Liver (tissue), 3 donors: Measurements from ENCODE around the gene TMED1.

ENCODE experiments used
- EGR1 ChIP-seq, 2 donors: IDR thresholded peaks; 2 replicates each; pipeline ENCODE4 v1.6.1; 2016 to 2018; ENCODE audit warnings: antibody characterized with exemption in 2 of 2, low read depth in 2 of 2
- GABPA ChIP-seq, 2 donors: IDR thresholded peaks in 1 of 2; conservative IDR thresholded peaks in 1 of 2; 2 replicates each; pipeline ENCODE4 v1.6.1; 2016; ENCODE audit warnings: antibody characterized with exemption in 2 of 2, mild to moderate bottlenecking in 1 of 2, moderate library complexity in 1 of 2
- JUND ChIP-seq, 2 donors: IDR thresholded peaks; 2 replicates each; pipeline ENCODE4 v1.6.1; 2016; ENCODE audit warnings: antibody characterized with exemption in 2 of 2
- RAD21 ChIP-seq, 2 donors: IDR thresholded peaks; 2 replicates each; pipeline ENCODE4 v1.6.1; 2016; ENCODE audit warnings: antibody characterized with exemption in 2 of 2, mild to moderate bottlenecking in 2 of 2
- RXRA ChIP-seq, 2 donors: IDR thresholded peaks; 2 replicates each; pipeline ENCODE4 v1.6.1; 2017 to 2018; ENCODE audit warnings: antibody characterized with exemption in 2 of 2, mild to moderate bottlenecking in 1 of 2
- SP1 ChIP-seq: IDR thresholded peaks from 2 replicates; pipeline ENCODE4 v1.6.1; 2018; ENCODE audit warnings: antibody characterized with exemption, mild to moderate bottlenecking
- TAF1 ChIP-seq: conservative IDR thresholded peaks from 2 replicates; pipeline ENCODE4 v1.6.1; 2016; ENCODE audit warnings: antibody characterized with exemption, mild to moderate bottlenecking
- YY1 ChIP-seq: IDR thresholded peaks from 2 replicates; pipeline ENCODE4 v1.6.1; 2016; ENCODE audit warnings: antibody characterized with exemption, mild to moderate bottlenecking
- TF ChIP-seq, protein P1 (sequence below): fragments of 150-350 bp; IDR thresholded peaks from 2 replicates; pipeline ENCODE4 v1.5.1; 2017; ENCODE audit warnings: improper control_type of control experiment, low read depth, low read length; ENCODE audit not compliant: missing input control
- TF ChIP-seq, protein P2 (sequence below): IDR thresholded peaks from 2 replicates; pipeline ENCODE4 v1.6.1; 2016; ENCODE audit warnings: antibody characterized with exemption
- TF ChIP-seq, protein P3 (sequence below): IDR thresholded peaks from 2 replicates; pipeline ENCODE4 v1.6.1; 2016; ENCODE audit warnings: antibody characterized with exemption, mild to moderate bottlenecking
- TF ChIP-seq, protein P4 (sequence below): IDR thresholded peaks from 2 replicates; pipeline ENCODE4 v1.6.1; 2016; ENCODE audit warnings: antibody characterized with exemption
- TF ChIP-seq, protein P5 (sequence below): IDR thresholded peaks from 2 replicates; pipeline ENCODE4 v1.6.1; 2016; ENCODE audit warnings: antibody characterized with exemption
- donor health status: healthy.
- donor health status: healthy.

DNA sequence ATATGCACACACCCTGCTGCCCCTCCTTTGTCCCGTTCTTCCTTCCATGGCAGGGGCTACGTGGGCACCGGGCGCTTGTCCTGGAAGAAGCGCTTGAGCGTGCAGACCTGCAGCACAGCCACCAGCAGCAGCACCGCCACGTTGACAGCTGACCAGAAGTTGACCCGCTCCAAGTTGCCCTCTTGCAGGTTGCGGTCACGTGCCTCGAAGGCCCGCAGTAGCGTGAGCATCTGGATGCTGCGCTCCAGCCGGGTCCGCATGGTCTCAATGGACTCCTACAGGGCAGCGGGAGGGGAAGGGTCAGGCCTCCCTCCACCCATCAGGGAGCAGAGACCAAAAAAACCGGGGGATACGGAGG lies 3.1 kb downstream of the TMED1 start:
- TF ChIP-seq YY1 (no peak), RAD21 (IDR thresholded peaks at IDR 0.05) (no peak), JUND (IDR thresholded peaks at IDR 0.05) (no peak), TAF1 (no peak), EGR1 (IDR thresholded peaks at IDR 0.05; ENCODE audit: low read depth in 2 of 2) (no peak), GABPA (IDR thresholded peaks at IDR 0.05 in 1 of 2, conservative IDR thresholded peaks at IDR 0.05 in 1 of 2) (no peak), RXRA (IDR thresholded peaks at IDR 0.05) (no peak), SP1 (no peak)
- TF ChIP-seq, protein P1, sequence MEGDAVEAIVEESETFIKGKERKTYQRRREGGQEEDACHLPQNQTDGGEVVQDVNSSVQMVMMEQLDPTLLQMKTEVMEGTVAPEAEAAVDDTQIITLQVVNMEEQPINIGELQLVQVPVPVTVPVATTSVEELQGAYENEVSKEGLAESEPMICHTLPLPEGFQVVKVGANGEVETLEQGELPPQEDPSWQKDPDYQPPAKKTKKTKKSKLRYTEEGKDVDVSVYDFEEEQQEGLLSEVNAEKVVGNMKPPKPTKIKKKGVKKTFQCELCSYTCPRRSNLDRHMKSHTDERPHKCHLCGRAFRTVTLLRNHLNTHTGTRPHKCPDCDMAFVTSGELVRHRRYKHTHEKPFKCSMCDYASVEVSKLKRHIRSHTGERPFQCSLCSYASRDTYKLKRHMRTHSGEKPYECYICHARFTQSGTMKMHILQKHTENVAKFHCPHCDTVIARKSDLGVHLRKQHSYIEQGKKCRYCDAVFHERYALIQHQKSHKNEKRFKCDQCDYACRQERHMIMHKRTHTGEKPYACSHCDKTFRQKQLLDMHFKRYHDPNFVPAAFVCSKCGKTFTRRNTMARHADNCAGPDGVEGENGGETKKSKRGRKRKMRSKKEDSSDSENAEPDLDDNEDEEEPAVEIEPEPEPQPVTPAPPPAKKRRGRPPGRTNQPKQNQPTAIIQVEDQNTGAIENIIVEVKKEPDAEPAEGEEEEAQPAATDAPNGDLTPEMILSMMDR, result no peak
- TF ChIP-seq, protein P2, sequence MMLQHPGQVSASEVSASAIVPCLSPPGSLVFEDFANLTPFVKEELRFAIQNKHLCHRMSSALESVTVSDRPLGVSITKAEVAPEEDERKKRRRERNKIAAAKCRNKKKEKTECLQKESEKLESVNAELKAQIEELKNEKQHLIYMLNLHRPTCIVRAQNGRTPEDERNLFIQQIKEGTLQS, result no peak
- TF ChIP-seq, protein P3, sequence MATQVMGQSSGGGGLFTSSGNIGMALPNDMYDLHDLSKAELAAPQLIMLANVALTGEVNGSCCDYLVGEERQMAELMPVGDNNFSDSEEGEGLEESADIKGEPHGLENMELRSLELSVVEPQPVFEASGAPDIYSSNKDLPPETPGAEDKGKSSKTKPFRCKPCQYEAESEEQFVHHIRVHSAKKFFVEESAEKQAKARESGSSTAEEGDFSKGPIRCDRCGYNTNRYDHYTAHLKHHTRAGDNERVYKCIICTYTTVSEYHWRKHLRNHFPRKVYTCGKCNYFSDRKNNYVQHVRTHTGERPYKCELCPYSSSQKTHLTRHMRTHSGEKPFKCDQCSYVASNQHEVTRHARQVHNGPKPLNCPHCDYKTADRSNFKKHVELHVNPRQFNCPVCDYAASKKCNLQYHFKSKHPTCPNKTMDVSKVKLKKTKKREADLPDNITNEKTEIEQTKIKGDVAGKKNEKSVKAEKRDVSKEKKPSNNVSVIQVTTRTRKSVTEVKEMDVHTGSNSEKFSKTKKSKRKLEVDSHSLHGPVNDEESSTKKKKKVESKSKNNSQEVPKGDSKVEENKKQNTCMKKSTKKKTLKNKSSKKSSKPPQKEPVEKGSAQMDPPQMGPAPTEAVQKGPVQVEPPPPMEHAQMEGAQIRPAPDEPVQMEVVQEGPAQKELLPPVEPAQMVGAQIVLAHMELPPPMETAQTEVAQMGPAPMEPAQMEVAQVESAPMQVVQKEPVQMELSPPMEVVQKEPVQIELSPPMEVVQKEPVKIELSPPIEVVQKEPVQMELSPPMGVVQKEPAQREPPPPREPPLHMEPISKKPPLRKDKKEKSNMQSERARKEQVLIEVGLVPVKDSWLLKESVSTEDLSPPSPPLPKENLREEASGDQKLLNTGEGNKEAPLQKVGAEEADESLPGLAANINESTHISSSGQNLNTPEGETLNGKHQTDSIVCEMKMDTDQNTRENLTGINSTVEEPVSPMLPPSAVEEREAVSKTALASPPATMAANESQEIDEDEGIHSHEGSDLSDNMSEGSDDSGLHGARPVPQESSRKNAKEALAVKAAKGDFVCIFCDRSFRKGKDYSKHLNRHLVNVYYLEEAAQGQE, result no peak
- TF ChIP-seq, protein P4, sequence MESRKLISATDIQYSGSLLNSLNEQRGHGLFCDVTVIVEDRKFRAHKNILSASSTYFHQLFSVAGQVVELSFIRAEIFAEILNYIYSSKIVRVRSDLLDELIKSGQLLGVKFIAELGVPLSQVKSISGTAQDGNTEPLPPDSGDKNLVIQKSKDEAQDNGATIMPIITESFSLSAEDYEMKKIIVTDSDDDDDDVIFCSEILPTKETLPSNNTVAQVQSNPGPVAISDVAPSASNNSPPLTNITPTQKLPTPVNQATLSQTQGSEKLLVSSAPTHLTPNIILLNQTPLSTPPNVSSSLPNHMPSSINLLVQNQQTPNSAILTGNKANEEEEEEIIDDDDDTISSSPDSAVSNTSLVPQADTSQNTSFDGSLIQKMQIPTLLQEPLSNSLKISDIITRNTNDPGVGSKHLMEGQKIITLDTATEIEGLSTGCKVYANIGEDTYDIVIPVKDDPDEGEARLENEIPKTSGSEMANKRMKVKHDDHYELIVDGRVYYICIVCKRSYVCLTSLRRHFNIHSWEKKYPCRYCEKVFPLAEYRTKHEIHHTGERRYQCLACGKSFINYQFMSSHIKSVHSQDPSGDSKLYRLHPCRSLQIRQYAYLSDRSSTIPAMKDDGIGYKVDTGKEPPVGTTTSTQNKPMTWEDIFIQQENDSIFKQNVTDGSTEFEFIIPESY, result no peak
- TF ChIP-seq, protein P5, sequence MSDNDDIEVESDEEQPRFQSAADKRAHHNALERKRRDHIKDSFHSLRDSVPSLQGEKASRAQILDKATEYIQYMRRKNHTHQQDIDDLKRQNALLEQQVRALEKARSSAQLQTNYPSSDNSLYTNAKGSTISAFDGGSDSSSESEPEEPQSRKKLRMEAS, result no peak
